Measurements from ENCODE around the gene FOXN3.

FOXN3 gene

GRCh38 chr14:89367779-89368120 lies 49.3 kb downstream of the FOXN3 start:
- intact Hi-C loops (cut with DNase I; ENCODE audit: low total_unique reads) = no loop called here
- Histone ChIP-seq H3K27ac (peak overlapping the region; percentile 13 to 59), H3K4me1 (peaks cover 0 to 83% (median 44%) of the 10 kb centered on the region in 4 donors), H3K9me3 (no peaks in the 10 kb centered on the region), H3K27me3 (no peaks in the 10 kb centered on the region), H3K36me3 (no peaks in the 10 kb centered on the region), H3K4me3 (peak overlapping the region; percentile 33 to 36)
- no peak for DNase-seq
- no peak for TF ChIP-seq CTCF (IDR thresholded peaks at IDR 0.05)

- Histone ChIP-seq H3K4me1 (peaks cover 0 to 79% (median 41%) of the 10 kb centered on the region in 4 donors), H3K27me3 (no peaks in the 10 kb centered on the region), H3K36me3 (no peaks in the 10 kb centered on the region), H3K9me3 (no peaks in the 10 kb centered on the region), H3K27ac (peak overlapping the region; percentile 13 to 59), H3K4me3 (peak overlapping the region; percentile 33 to 36)
- DNase-seq = peak; percentile 69 to 79
- TF ChIP-seq CTCF (IDR thresholded peaks at IDR 0.05) = no peak
- intact Hi-C loops (cut with DNase I; ENCODE audit: low total_unique reads) = no loop called here
These were observed 49.9 kb downstream of the FOXN3 start for GRCh38 chr14:89366864-89367778.

- Histone ChIP-seq H3K27me3 (no peaks in the 10 kb centered on the region), H3K4me3 (no peak overlapping the region), H3K4me1 (peaks cover 0 to 64% (median 29%) of the 10 kb centered on the region in 4 donors), H3K9me3 (no peaks in the 10 kb centered on the region), H3K27ac (no peak overlapping the region), H3K36me3 (no peaks in the 10 kb centered on the region)
- TF ChIP-seq CTCF (IDR thresholded peaks at IDR 0.05) = no peak
- intact Hi-C loops (cut with DNase I; ENCODE audit: low total_unique reads) = no loop called here
- DNase-seq = peak in 1 of 2 donors; percentile 33
These were observed 51.8 kb downstream of the FOXN3 start for GRCh38 chr14:89365061-89365801.

GRCh38 chr14:89364316-89364715 lies 52.7 kb downstream of the FOXN3 start:
- no peak overlapping the region for H3K27ac ChIP-seq
- H3K4me3 ChIP-seq = no peak overlapping the region
- H3K9me3 ChIP-seq = no peaks in the 10 kb centered on the region
- no peaks in the 10 kb centered on the region for H3K27me3 ChIP-seq
- intact Hi-C loops (cut with DNase I; ENCODE audit: low total_unique reads) = no loop called here
- DNase-seq = no peak
- peaks cover 0 to 64% (median 31%) of the 10 kb centered on the region in 4 donors for H3K4me1 ChIP-seq
- TF ChIP-seq CTCF (IDR thresholded peaks at IDR 0.05) = no peak
- no peaks in the 10 kb centered on the region for H3K36me3 ChIP-seq

GRCh38 chr14:89360277-89360676 lies 56.8 kb downstream of the FOXN3 start:
- no peaks in the 10 kb centered on the region for H3K27me3 ChIP-seq
- no peak overlapping the region for H3K4me3 ChIP-seq
- TF ChIP-seq CTCF (IDR thresholded peaks at IDR 0.05) = no peak
- peaks cover 0 to 42% (median 13%) of the 10 kb centered on the region in 4 donors for H3K4me1 ChIP-seq
- H3K9me3 ChIP-seq = no peaks in the 10 kb centered on the region
- H3K36me3 ChIP-seq = no peaks in the 10 kb centered on the region
- H3K27ac ChIP-seq = peak overlapping the region; percentile 73 to 76
- no peak for DNase-seq
- intact Hi-C loops (cut with DNase I; ENCODE audit: low total_unique reads) = no loop called here
